ENCODE measurements around the gene IRX1.

Gene IRX1

GRCh38 chr5:3622961-3623360 lies 27.3 kb downstream of the IRX1 start:
- no peak overlapping the region for H2AK5ac ChIP-seq (ENCODE audit: low read length, severe bottlenecking)
- H2BK15ac ChIP-seq (ENCODE audit: low read depth, poor library complexity, severe bottlenecking): no peak overlapping the region
- no peak overlapping the region for H3K14ac ChIP-seq (ENCODE audit: low read length in 2 of 2)
- H4K8ac ChIP-seq (ENCODE audit: low read length): no peak overlapping the region
- no peak overlapping the region for H3K18ac ChIP-seq (ENCODE audit: low read depth in 1 of 2, low read length in 2 of 2)
- H3K36me3 ChIP-seq (ENCODE audit: control insufficient read depth in 1 of 2, insufficient read depth in 2 of 2, low read depth in 1 of 2, low read length in 2 of 2): no peaks in the 10 kb centered on the region
- H3K79me1 ChIP-seq (replicated peaks; ENCODE audit: low read length, poor library complexity, severe bottlenecking): no peaks in the 10 kb centered on the region
- no peaks in the 10 kb centered on the region for H3K4me1 ChIP-seq (ENCODE audit: control insufficient read depth, insufficient read depth, low read depth, low read length)
- no peaks in the 10 kb centered on the region for H3K27me3 ChIP-seq (ENCODE audit: control insufficient read depth in 1 of 2, insufficient read depth in 1 of 2, low read length in 2 of 2)
- no peak overlapping the region for H3K4me2 ChIP-seq (ENCODE audit: low read length, poor library complexity, severe bottlenecking)
- H3K9ac ChIP-seq (ENCODE audit: low read length): no peak overlapping the region
- H3K27ac ChIP-seq (ENCODE audit: low read length, poor library complexity, severe bottlenecking): no peak overlapping the region
- no peak overlapping the region for H2AFZ ChIP-seq (ENCODE audit: low read depth, low read length)
- no peak overlapping the region for H3K4me3 ChIP-seq (ENCODE audit: insufficient read depth in 1 of 2, low read depth in 1 of 2, low read length in 2 of 2)
- no peak overlapping the region for H2BK12ac ChIP-seq (ENCODE audit: low read length in 2 of 2)
- H3K23ac ChIP-seq (ENCODE audit: low read length in 2 of 2): no peak overlapping the region
- no peak for DNase-seq
- no peak overlapping the region for H3K4ac ChIP-seq (ENCODE audit: low read depth in 1 of 2, low read length in 2 of 2)
- WGBS: 79% methylated on average over 8 of the region's 9 CpGs
- H2BK120ac ChIP-seq (ENCODE audit: low read depth, low read length): no peak overlapping the region
- H3K9me3 ChIP-seq (ENCODE audit: control insufficient read depth, low read length): no peaks in the 10 kb centered on the region
- no peak overlapping the region for H2BK5ac ChIP-seq (ENCODE audit: low read depth, low read length, poor library complexity, severe bottlenecking)
- no peak overlapping the region for H4K91ac ChIP-seq (ENCODE audit: low read length)

- H3K23ac ChIP-seq (ENCODE audit: low read length in 2 of 2): no peak overlapping the region
Observed at GRCh38 chr5:3625626-3626025, 30.0 kb downstream of the IRX1 start.

DNA sequence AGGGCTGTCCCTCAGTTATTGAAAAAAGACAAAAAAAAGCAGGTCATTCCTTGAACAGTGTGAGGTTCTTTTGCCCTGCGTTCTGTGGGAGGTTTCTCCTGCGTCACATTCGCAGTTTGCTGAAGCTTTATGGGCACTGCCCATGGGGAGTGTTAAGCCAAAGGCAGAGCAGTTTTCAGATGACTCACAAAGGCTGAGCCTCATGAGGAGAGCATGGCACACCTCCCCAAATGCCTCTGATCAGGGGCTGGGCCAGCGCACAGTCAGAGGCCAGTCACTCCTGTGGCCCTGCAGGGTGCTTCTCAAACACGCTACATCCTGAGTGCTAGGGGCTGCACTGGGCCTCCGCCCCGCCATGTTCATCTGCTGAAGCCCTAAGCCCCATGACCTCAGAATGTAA lies 38.4 kb downstream of the IRX1 start:
- H3K27me3 ChIP-seq (ENCODE audit: control insufficient read depth in 1 of 2, insufficient read depth in 1 of 2, low read length in 2 of 2): no peaks in the 10 kb centered on the region
- H3K14ac ChIP-seq (ENCODE audit: low read length in 2 of 2): no peak overlapping the region
- H3K9me3 ChIP-seq (ENCODE audit: control insufficient read depth, low read length): peaks cover 3% of the 10 kb centered on the region
- H2AK5ac ChIP-seq (ENCODE audit: low read length, severe bottlenecking): no peak overlapping the region
- no peak overlapping the region for H2BK120ac ChIP-seq (ENCODE audit: low read depth, low read length)
- no peak overlapping the region for H3K4ac ChIP-seq (ENCODE audit: low read depth in 1 of 2, low read length in 2 of 2)
- no peak overlapping the region for H4K8ac ChIP-seq (ENCODE audit: low read length)
- H3K23ac ChIP-seq (ENCODE audit: low read length in 2 of 2): no peak overlapping the region
- no peak overlapping the region for H3K18ac ChIP-seq (ENCODE audit: low read depth in 1 of 2, low read length in 2 of 2)
- H3K4me2 ChIP-seq (ENCODE audit: low read length, poor library complexity, severe bottlenecking): no peak overlapping the region
- H4K91ac ChIP-seq (ENCODE audit: low read length): no peak overlapping the region
- DNase-seq: no peak
- H3K9ac ChIP-seq (ENCODE audit: low read length): no peak overlapping the region
- 92% methylated on average over 7 of the region's 7 CpGs for WGBS
- H2AFZ ChIP-seq (ENCODE audit: low read depth, low read length): no peak overlapping the region
- no peak overlapping the region for H2BK5ac ChIP-seq (ENCODE audit: low read depth, low read length, poor library complexity, severe bottlenecking)
- peaks cover 0 to 3% of the 10 kb centered on the region in 2 experiments for H3K36me3 ChIP-seq (ENCODE audit: control insufficient read depth in 1 of 2, insufficient read depth in 2 of 2, low read depth in 1 of 2, low read length in 2 of 2)
- H3K27ac ChIP-seq (ENCODE audit: low read length, poor library complexity, severe bottlenecking): no peak overlapping the region
- no peaks in the 10 kb centered on the region for H3K4me1 ChIP-seq (ENCODE audit: control insufficient read depth, insufficient read depth, low read depth, low read length)
- H3K4me3 ChIP-seq (ENCODE audit: insufficient read depth in 1 of 2, low read depth in 1 of 2, low read length in 2 of 2): no peak overlapping the region
- H2BK12ac ChIP-seq (ENCODE audit: low read length in 2 of 2): no peak overlapping the region
- H2BK15ac ChIP-seq (ENCODE audit: low read depth, poor library complexity, severe bottlenecking): no peak overlapping the region
- H3K79me1 ChIP-seq (replicated peaks; ENCODE audit: low read length, poor library complexity, severe bottlenecking): no peaks in the 10 kb centered on the region

More at GRCh38 chr5:3625626-3626025, 30.0 kb downstream of the IRX1 start:
- no peak overlapping the region for H3K27ac ChIP-seq (ENCODE audit: low read length, poor library complexity, severe bottlenecking)
- H3K4me1 ChIP-seq (ENCODE audit: control insufficient read depth, insufficient read depth, low read depth, low read length): no peaks in the 10 kb centered on the region
- H4K8ac ChIP-seq (ENCODE audit: low read length): no peak overlapping the region
- no peak overlapping the region for H2BK120ac ChIP-seq (ENCODE audit: low read depth, low read length)
- no peak overlapping the region for H3K18ac ChIP-seq (ENCODE audit: low read depth in 1 of 2, low read length in 2 of 2)
- H3K27me3 ChIP-seq (ENCODE audit: control insufficient read depth in 1 of 2, insufficient read depth in 1 of 2, low read length in 2 of 2): no peaks in the 10 kb centered on the region
- no peak overlapping the region for H3K4me2 ChIP-seq (ENCODE audit: low read length, poor library complexity, severe bottlenecking)
- H2BK15ac ChIP-seq (ENCODE audit: low read depth, poor library complexity, severe bottlenecking): no peak overlapping the region
- no peak overlapping the region for H3K9ac ChIP-seq (ENCODE audit: low read length)
- H3K9me3 ChIP-seq (ENCODE audit: control insufficient read depth, low read length): no peaks in the 10 kb centered on the region
- no peak overlapping the region for H2BK5ac ChIP-seq (ENCODE audit: low read depth, low read length, poor library complexity, severe bottlenecking)
- H3K14ac ChIP-seq (ENCODE audit: low read length in 2 of 2): no peak overlapping the region
- H2AFZ ChIP-seq (ENCODE audit: low read depth, low read length): no peak overlapping the region
- DNase-seq: no peak
- H2AK5ac ChIP-seq (ENCODE audit: low read length, severe bottlenecking): no peak overlapping the region
- no peak overlapping the region for H3K4ac ChIP-seq (ENCODE audit: low read depth in 1 of 2, low read length in 2 of 2)
- H4K91ac ChIP-seq (ENCODE audit: low read length): no peak overlapping the region
- H3K4me3 ChIP-seq (ENCODE audit: insufficient read depth in 1 of 2, low read depth in 1 of 2, low read length in 2 of 2): no peak overlapping the region
- no peaks in the 10 kb centered on the region for H3K79me1 ChIP-seq (replicated peaks; ENCODE audit: low read length, poor library complexity, severe bottlenecking)
- H3K36me3 ChIP-seq (ENCODE audit: control insufficient read depth in 1 of 2, insufficient read depth in 2 of 2, low read depth in 1 of 2, low read length in 2 of 2): peaks cover 0 to 3% of the 10 kb centered on the region in 2 experiments
- no peak overlapping the region for H2BK12ac ChIP-seq (ENCODE audit: low read length in 2 of 2)
- WGBS: 79% methylated on average over 3 of the region's 4 CpGs

DNA sequence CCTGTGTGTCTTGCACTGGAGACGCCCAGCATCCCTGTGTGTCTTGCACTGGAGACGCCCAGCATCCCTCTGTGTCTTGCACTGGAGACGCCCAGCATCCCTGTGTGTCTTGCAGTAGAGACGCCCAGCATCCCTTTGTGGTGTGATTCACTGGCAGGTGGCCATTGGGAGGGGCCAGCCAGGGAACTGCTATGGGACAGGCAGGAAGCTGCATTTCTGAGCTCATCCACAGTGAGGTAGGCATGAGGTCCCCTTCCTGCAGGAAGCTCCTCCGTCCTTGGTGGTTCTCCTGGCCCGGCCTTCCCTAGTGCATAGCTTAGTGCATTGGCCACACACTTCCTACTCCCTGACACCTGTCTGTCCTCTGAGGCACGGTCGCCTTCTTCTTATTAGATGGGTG lies 43.5 kb downstream of the IRX1 start:
- no peak overlapping the region for H3K4me2 ChIP-seq (ENCODE audit: low read length, poor library complexity, severe bottlenecking)
- H2BK15ac ChIP-seq (ENCODE audit: low read depth, poor library complexity, severe bottlenecking): no peak overlapping the region
- DNase-seq: no peak
- H2AK5ac ChIP-seq (ENCODE audit: low read length, severe bottlenecking): no peak overlapping the region
- H3K9ac ChIP-seq (ENCODE audit: low read length): no peak overlapping the region
- H3K4me1 ChIP-seq (ENCODE audit: control insufficient read depth, insufficient read depth, low read depth, low read length): no peaks in the 10 kb centered on the region
- H3K14ac ChIP-seq (ENCODE audit: low read length in 2 of 2): no peak overlapping the region
- H3K18ac ChIP-seq (ENCODE audit: low read depth in 1 of 2, low read length in 2 of 2): no peak overlapping the region
- no peaks in the 10 kb centered on the region for H3K79me1 ChIP-seq (replicated peaks; ENCODE audit: low read length, poor library complexity, severe bottlenecking)
- H2BK120ac ChIP-seq (ENCODE audit: low read depth, low read length): no peak overlapping the region
- no peak overlapping the region for H3K27ac ChIP-seq (ENCODE audit: low read length, poor library complexity, severe bottlenecking)
- H3K23ac ChIP-seq (ENCODE audit: low read length in 2 of 2): no peak overlapping the region
- H4K91ac ChIP-seq (ENCODE audit: low read length): peak overlapping the region; percentile 18
- H2BK5ac ChIP-seq (ENCODE audit: low read depth, low read length, poor library complexity, severe bottlenecking): no peak overlapping the region
- 80% methylated on average over 3 of the region's 8 CpGs for WGBS
- no peak overlapping the region for H2BK12ac ChIP-seq (ENCODE audit: low read length in 2 of 2)
- H3K9me3 ChIP-seq (ENCODE audit: control insufficient read depth, low read length): peaks cover 3% of the 10 kb centered on the region
- H3K27me3 ChIP-seq (ENCODE audit: control insufficient read depth in 1 of 2, insufficient read depth in 1 of 2, low read length in 2 of 2): no peaks in the 10 kb centered on the region
- H3K4me3 ChIP-seq (ENCODE audit: insufficient read depth in 1 of 2, low read depth in 1 of 2, low read length in 2 of 2): no peak overlapping the region
- H2AFZ ChIP-seq (ENCODE audit: low read depth, low read length): no peak overlapping the region
- H3K4ac ChIP-seq (ENCODE audit: low read depth in 1 of 2, low read length in 2 of 2): no peak overlapping the region
- H3K36me3 ChIP-seq (ENCODE audit: control insufficient read depth in 1 of 2, insufficient read depth in 2 of 2, low read depth in 1 of 2, low read length in 2 of 2): no peaks in the 10 kb centered on the region
- no peak overlapping the region for H4K8ac ChIP-seq (ENCODE audit: low read length)

Data from mesenchymal stem cell (in vitro differentiated cells and primary cell).